Right atrium auricular region (tissue), 2 donors: Measurements from ENCODE around the gene UBE2K. TPM values are rescaled to one million over a fixed set of nuclear protein-coding genes. Genes with fewer than 3 reads are reported as not detected.

Experiments
- DNase-seq: peaks from one replicate; pipeline ENCODE4 v3.0.0-alpha.2; 2019; ENCODE audit warnings: low spot score
- H3K27ac ChIP-seq, 2 donors: fragments of 200-600 bp; sonication (generic); 1 replicate in 1 of 2; 2 replicates in 1 of 2; pipeline ENCODE4 v1.5.1; 2016 to 2019
- H3K27me3 ChIP-seq, 2 donors: fragments of 200-600 bp; sonication (generic); one replicate each; pipeline versions ENCODE4 v1.5.1 to v1.6.0; 2017 to 2019
- H3K36me3 ChIP-seq: fragments of 200-600 bp; sonication (generic); one replicate; pipeline ENCODE4 v1.5.1; 2016
- H3K4me1 ChIP-seq, 2 donors: fragments of 200-600 bp; sonication (generic); one replicate each; pipeline versions ENCODE4 v1.5.1 to v1.6.0; 2017 to 2019
- H3K4me3 ChIP-seq, 2 donors: fragments of 200-600 bp; sonication (generic); 1 replicate in 1 of 2; 2 replicates in 1 of 2; pipeline ENCODE4 v1.5.1; 2017 to 2019; ENCODE audit warnings: mild to moderate bottlenecking in 1 of 2, moderate library complexity in 1 of 2
- H3K9me3 ChIP-seq, 2 donors: fragments of 200-600 bp; sonication (generic); one replicate each; pipeline ENCODE4 v1.5.1; 2019
- CTCF ChIP-seq, 2 donors: fragments of 200-600 bp; sonication (generic); IDR thresholded peaks; one replicate each; pipeline ENCODE4 v1.5.1; 2019; ENCODE audit warnings: antibody characterized with exemption in 2 of 2
- total RNA-seq, 2 donors: library from RNA; depleted of rRNA; stranded (reverse); fragments of >200 nt; gene quantifications; one replicate each; pipeline ENCODE4 v1.1.0, GENCODE V29; 2016

UBE2K gene
- total RNA-seq, 2 donors from 2014 or later: 16.7 to 23.8 TPM

GRCh38 chr4:39759569-39759968, 61.6 kb downstream of the UBE2K start:
- H3K27ac ChIP-seq: no peak overlapping the region
- no peaks in the 10 kb centered on the region for H3K27me3 ChIP-seq
- H3K9me3 ChIP-seq: no peaks in the 10 kb centered on the region
- peaks cover 47% of the 10 kb centered on the region for H3K36me3 ChIP-seq
- no peak for DNase-seq
- no peak for TF ChIP-seq CTCF (IDR thresholded peaks at IDR 0.05)
- H3K4me1 ChIP-seq: no peaks in the 10 kb centered on the region
- H3K4me3 ChIP-seq: no peak overlapping the region

DNA sequence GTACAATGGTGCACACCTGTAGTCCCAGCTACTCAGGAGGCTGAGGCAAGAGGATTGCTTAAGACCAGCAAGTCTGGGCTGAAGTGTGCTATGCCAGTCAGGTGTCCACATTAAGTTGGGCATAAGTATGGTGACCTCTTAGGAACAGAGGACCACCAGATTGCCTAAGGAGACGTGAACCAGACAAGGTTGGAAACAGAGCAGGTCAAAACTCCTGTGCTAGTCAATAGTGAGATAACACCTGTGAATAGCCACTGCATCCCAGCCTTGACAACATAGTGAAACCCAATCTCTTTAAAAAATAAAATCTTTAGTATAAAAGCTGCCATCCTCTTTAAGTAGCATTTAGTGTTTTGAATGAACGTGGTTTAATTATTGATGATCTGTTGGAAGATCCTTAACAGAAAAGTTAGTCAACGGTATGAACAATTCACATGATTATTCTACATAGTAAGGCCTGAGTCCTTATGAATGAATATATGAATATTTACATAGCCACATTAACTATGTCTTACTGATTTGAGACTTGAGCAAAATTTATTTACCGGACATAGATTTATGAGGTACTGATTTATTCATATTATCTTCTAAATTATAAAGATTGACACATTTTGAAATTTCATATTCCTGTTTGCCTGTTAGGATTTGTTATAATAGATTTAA, 63.2 kb downstream of the UBE2K start:
- no peak for DNase-seq
- Histone ChIP-seq H3K36me3 (peaks cover 57% of the 10 kb centered on the region), H3K4me1 (no peaks in the 10 kb centered on the region), H3K27ac (no peak overlapping the region), H3K4me3 (no peak overlapping the region), H3K9me3 (no peaks in the 10 kb centered on the region), H3K27me3 (no peaks in the 10 kb centered on the region)
- no peak for TF ChIP-seq CTCF (IDR thresholded peaks at IDR 0.05)

- Histone ChIP-seq H3K36me3 (peaks cover 46% of the 10 kb centered on the region), H3K9me3 (no peaks in the 10 kb centered on the region), H3K4me1 (no peaks in the 10 kb centered on the region), H3K27me3 (no peaks in the 10 kb centered on the region), H3K4me3 (no peak overlapping the region), H3K27ac (no peak overlapping the region)
- DNase-seq: no peak
- no peak for TF ChIP-seq CTCF (IDR thresholded peaks at IDR 0.05)
Observed at GRCh38 chr4:39763714-39764572, 66.0 kb downstream of the UBE2K start.

GRCh38 chr4:39770005-39770404, 72.1 kb downstream of the UBE2K start:
- TF ChIP-seq CTCF (IDR thresholded peaks at IDR 0.05): no peak
- H3K36me3 ChIP-seq: peaks cover 34% of the 10 kb centered on the region
- no peak overlapping the region for H3K27ac ChIP-seq
- no peak for DNase-seq
- H3K9me3 ChIP-seq: no peaks in the 10 kb centered on the region
- H3K27me3 ChIP-seq: no peaks in the 10 kb centered on the region
- no peaks in the 10 kb centered on the region for H3K4me1 ChIP-seq
- no peak overlapping the region for H3K4me3 ChIP-seq

DNA sequence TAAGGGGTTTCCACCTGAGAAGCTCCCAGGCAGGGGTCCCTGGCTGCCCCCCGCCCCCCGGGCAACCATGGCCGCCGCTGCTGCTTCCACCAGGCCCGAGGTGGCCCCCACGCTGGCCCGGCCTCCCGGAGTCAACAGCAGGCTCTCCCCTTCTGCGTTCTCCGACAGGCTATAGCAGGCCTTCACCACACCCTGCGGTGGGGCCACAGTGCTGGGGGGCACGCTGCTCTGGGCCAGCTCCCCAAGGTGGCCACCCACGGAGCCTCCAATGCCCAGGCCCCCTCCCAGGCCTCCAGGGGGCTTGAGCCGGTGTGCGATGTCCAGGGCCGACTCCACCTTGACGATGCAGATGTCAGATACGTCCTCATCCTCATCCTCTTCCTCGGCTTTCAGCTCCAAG, 72.5 kb downstream of the UBE2K start:
- no peak for DNase-seq
- no peaks in the 10 kb centered on the region for H3K27me3 ChIP-seq
- no peaks in the 10 kb centered on the region for H3K9me3 ChIP-seq
- no peak overlapping the region for H3K27ac ChIP-seq
- no peak overlapping the region for H3K4me3 ChIP-seq
- H3K4me1 ChIP-seq: no peaks in the 10 kb centered on the region
- H3K36me3 ChIP-seq: peaks cover 34% of the 10 kb centered on the region
- TF ChIP-seq CTCF (IDR thresholded peaks at IDR 0.05): no peak
